ENCODE results near the gene BTBD2. TPM values are rescaled to one million over a fixed set of nuclear protein-coding genes. Genes with fewer than 3 reads are reported as not detected.

BTBD2 gene
- total and polyA plus RNA-seq, 2 of the 13 experiments (the other 11 are each of a cell fraction or from before 2014, with no cell fraction given), result 28.1 to 45.3 TPM

DNA sequence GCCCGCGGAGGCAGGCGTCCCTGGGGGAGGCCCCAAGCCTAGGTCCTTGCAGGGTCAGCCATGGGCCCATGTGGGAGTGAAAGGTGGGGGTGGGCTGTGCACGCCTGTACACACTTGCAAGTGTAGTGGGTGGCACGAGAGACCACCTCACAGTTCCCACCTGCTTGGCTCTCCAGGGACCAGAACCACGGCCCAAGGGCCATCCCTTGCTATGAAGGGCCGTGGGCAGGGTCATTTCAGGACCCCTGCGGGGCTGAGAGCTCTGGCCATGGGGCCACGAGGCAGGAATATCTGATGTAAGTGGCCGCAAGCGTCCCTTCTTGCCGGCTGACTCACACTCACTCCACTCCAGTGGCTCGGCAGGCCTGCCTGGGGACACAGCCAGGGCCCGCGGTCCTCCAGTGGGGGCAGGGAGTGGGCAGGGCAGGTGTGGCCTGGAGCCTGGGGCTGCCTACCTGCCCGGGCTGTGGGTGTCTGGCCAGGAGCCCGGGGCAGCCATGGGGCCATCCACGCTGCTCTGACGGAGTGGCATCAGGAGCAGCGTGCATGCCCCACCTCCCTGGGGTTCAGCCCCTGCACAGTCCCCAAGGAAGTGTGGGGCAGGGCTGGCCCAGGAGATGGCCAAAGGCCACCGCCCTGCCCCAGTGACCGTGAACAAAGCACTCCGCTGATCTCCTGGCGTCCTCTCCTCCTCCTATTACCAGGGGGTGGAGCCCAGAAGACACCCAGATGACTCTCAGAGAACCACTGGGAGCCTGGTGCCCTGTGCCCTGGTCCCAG is 44.1 kb upstream of the BTBD2 start (continued):
- peak; percentile 49; the same call in 1 of the 2 replicates for TF ChIP-seq RELA (CRISPR knock-in tag; IDR thresholded peaks at IDR 0.05)
- no peak for TF ChIP-seq HOXA9 (CRISPR knock-in tag; IDR thresholded peaks at IDR 0.05; ENCODE audit: borderline replicate concordance)
- TF ChIP-seq GABPA (IDR thresholded peaks at IDR 0.05; ENCODE audit: low read depth, low read length), result no peak
- peak; percentile 6; the same call in 1 of the 2 replicates for TF ChIP-seq GABPA (CRISPR knock-in tag; IDR thresholded peaks at IDR 0.05; ENCODE audit: low read depth)
- TF ChIP-seq, protein P1, sequence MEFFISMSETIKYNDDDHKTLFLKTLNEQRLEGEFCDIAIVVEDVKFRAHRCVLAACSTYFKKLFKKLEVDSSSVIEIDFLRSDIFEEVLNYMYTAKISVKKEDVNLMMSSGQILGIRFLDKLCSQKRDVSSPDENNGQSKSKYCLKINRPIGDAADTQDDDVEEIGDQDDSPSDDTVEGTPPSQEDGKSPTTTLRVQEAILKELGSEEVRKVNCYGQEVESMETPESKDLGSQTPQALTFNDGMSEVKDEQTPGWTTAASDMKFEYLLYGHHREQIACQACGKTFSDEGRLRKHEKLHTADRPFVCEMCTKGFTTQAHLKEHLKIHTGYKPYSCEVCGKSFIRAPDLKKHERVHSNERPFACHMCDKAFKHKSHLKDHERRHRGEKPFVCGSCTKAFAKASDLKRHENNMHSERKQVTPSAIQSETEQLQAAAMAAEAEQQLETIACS (CRISPR knock-in tag; IDR thresholded peaks at IDR 0.05), result no peak
- TF ChIP-seq ZNF496 (CRISPR knock-in tag; IDR thresholded peaks at IDR 0.05; ENCODE audit: insufficient replicate concordance), result no peak
- TF ChIP-seq, protein P2, sequence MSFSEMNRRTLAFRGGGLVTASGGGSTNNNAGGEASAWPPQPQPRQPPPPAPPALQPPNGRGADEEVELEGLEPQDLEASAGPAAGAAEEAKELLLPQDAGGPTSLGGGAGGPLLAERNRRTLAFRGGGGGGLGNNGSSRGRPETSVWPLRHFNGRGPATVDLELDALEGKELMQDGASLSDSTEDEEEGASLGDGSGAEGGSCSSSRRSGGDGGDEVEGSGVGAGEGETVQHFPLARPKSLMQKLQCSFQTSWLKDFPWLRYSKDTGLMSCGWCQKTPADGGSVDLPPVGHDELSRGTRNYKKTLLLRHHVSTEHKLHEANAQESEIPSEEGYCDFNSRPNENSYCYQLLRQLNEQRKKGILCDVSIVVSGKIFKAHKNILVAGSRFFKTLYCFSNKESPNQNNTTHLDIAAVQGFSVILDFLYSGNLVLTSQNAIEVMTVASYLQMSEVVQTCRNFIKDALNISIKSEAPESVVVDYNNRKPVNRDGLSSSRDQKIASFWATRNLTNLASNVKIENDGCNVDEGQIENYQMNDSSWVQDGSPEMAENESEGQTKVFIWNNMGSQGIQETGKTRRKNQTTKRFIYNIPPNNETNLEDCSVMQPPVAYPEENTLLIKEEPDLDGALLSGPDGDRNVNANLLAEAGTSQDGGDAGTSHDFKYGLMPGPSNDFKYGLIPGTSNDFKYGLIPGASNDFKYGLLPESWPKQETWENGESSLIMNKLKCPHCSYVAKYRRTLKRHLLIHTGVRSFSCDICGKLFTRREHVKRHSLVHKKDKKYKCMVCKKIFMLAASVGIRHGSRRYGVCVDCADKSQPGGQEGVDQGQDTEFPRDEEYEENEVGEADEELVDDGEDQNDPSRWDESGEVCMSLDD (CRISPR knock-in tag; IDR thresholded peaks at IDR 0.05; ENCODE audit: borderline replicate concordance), result no peak
- no peak for TF ChIP-seq ZNF670 (CRISPR knock-in tag; IDR thresholded peaks at IDR 0.05; ENCODE audit: borderline replicate concordance)
- TF ChIP-seq MAFF (IDR thresholded peaks at IDR 0.05; ENCODE audit: low read depth, low read length), result no peak
- no peak for TF ChIP-seq SMYD3 (CRISPR knock-in tag; IDR thresholded peaks at IDR 0.05)
- TF ChIP-seq ZNF180 (CRISPR knock-in tag; IDR thresholded peaks at IDR 0.05; ENCODE audit: borderline replicate concordance, low read depth), result no peak
- TF ChIP-seq, protein P3, sequence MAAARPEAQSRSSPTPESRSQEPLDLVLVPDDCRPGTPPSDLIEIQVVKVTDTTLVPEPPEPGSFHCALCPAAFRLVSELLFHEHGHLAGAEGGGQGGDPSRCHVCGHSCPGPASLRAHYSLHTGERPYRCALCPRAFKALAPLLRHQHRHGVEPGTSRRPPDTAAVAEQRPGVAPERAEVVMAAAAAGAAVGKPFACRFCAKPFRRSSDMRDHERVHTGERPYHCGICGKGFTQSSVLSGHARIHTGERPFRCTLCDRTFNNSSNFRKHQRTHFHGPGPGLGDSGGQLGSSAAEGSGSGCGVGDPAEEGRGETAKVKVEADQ (CRISPR knock-in tag; IDR thresholded peaks at IDR 0.05; ENCODE audit: borderline replicate concordance), result peak; percentile 59; the same call in 1 of the 2 replicates
- TF ChIP-seq, protein P4, sequence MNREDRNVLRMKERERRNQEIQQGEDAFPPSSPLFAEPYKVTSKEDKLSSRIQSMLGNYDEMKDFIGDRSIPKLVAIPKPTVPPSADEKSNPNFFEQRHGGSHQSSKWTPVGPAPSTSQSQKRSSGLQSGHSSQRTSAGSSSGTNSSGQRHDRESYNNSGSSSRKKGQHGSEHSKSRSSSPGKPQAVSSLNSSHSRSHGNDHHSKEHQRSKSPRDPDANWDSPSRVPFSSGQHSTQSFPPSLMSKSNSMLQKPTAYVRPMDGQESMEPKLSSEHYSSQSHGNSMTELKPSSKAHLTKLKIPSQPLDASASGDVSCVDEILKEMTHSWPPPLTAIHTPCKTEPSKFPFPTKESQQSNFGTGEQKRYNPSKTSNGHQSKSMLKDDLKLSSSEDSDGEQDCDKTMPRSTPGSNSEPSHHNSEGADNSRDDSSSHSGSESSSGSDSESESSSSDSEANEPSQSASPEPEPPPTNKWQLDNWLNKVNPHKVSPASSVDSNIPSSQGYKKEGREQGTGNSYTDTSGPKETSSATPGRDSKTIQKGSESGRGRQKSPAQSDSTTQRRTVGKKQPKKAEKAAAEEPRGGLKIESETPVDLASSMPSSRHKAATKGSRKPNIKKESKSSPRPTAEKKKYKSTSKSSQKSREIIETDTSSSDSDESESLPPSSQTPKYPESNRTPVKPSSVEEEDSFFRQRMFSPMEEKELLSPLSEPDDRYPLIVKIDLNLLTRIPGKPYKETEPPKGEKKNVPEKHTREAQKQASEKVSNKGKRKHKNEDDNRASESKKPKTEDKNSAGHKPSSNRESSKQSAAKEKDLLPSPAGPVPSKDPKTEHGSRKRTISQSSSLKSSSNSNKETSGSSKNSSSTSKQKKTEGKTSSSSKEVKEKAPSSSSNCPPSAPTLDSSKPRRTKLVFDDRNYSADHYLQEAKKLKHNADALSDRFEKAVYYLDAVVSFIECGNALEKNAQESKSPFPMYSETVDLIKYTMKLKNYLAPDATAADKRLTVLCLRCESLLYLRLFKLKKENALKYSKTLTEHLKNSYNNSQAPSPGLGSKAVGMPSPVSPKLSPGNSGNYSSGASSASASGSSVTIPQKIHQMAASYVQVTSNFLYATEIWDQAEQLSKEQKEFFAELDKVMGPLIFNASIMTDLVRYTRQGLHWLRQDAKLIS (CRISPR knock-in tag; IDR thresholded peaks at IDR 0.05), result no peak
- TF ChIP-seq, protein P5, sequence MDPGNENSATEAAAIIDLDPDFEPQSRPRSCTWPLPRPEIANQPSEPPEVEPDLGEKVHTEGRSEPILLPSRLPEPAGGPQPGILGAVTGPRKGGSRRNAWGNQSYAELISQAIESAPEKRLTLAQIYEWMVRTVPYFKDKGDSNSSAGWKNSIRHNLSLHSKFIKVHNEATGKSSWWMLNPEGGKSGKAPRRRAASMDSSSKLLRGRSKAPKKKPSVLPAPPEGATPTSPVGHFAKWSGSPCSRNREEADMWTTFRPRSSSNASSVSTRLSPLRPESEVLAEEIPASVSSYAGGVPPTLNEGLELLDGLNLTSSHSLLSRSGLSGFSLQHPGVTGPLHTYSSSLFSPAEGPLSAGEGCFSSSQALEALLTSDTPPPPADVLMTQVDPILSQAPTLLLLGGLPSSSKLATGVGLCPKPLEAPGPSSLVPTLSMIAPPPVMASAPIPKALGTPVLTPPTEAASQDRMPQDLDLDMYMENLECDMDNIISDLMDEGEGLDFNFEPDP (CRISPR knock-in tag; conservative IDR thresholded peaks at IDR 0.05), result no peak
- no peak for TF ChIP-seq ZNF761 (CRISPR knock-in tag; conservative IDR thresholded peaks at IDR 0.05)
- TF ChIP-seq ZNF335 (CRISPR knock-in tag; IDR thresholded peaks at IDR 0.05), result no peak
- TF ChIP-seq, protein P6, sequence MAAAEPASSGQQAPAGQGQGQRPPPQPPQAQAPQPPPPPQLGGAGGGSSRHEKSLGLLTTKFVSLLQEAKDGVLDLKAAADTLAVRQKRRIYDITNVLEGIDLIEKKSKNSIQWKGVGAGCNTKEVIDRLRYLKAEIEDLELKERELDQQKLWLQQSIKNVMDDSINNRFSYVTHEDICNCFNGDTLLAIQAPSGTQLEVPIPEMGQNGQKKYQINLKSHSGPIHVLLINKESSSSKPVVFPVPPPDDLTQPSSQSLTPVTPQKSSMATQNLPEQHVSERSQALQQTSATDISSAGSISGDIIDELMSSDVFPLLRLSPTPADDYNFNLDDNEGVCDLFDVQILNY (CRISPR knock-in tag; conservative IDR thresholded peaks at IDR 0.05), result no peak
- no peak; the same call in 1 of the 2 replicates for TF ChIP-seq SSRP1 (CRISPR knock-in tag; IDR thresholded peaks at IDR 0.05)

Data from HepG2 (cell line).